NCI-H345 treated with DMSO at 0.1 percent for 48 hours (cell line): ENCODE data around the gene SLC52A1.
"Not testable (repeated sequence)": the region's sequence is repeated elsewhere in the genome, so short reads cannot be mapped to it uniquely, and the experiment has no call there.

Source experiments
- DNase-seq: peaks from one replicate; lab custom pipeline; 2025; ENCODE audit not compliant: unreplicated experiment; lab: John Stamatoyannopoulos, UW

Gene SLC52A1

DNA sequence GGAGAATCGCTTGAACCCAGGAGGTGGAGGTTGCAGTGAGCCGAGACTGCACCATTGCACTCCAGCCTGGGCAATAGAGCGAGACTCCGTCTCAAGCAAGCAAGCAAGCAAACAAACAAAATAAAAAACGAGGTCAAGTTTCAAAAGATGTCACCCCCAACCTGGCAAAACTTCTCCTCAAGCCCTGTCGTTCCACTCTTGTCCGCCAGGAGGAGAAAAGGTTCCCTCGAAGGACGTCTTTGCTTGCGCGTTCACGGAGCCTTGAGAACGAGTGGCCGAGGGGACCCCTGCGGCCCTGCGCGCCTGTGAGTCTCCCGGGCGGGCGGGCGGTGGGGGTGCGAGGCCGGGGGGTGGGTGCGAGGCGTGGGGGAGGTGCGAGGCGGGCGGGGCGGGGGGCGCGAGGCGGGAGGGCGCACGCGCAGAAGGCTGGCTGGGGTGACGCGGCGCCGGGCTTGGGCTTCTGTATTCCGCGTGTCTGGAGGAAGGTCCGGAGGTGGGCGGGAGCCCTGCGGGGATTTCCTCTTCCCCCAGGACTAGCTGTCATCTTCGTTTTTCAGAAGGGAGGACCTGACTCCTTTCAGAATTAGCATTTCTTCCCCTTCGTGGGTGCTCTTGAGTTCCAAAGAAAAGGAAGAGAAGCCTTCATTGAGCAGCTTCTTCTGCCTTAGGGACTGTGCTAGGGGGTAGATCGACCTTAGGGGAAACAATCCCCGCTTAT is 3.7 kb downstream of the SLC52A1 start:
- DNase-seq: peak; percentile 9

DNA sequence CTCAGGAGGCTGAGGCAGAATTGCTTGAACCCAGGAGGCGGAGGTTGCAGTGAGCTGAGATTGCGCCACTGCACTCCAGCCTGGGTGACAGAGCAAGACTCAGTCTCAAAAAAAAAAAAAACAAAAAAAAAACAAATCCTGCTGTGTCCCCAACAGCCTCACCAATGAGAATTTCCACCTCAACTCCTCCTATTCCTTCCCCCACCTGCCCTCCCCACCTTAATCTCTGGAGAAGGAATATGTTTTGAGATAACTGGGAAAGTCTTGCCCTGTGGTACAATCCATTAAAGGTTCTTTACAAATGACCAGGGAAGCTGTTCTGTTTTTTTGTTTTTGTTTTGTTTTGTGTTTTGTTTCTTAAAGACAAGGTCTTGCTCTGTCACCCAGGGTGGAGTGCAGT is 5.1 kb downstream of the SLC52A1 start:
- DNase-seq: not testable (repeated sequence)

DNA sequence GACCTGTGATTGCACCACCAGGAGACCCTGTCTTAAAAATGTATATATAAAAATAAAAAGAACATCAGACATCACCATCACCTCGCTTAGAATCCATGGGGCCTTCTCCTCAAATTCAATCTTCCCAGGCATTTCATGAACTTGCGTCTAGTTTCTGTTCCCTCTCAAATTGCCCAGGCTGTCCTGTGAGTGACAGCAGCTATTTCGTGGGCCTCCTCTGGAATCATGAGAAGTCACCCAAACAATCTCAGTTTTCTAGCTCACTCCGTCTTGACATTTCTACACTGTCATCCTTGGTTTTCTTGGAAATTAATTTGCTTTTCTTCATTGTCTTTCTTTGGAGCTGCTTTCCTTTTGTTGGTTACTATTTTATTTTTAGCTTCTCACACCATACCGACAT is 7.3 kb downstream of the SLC52A1 start:
- no peak for DNase-seq

DNA sequence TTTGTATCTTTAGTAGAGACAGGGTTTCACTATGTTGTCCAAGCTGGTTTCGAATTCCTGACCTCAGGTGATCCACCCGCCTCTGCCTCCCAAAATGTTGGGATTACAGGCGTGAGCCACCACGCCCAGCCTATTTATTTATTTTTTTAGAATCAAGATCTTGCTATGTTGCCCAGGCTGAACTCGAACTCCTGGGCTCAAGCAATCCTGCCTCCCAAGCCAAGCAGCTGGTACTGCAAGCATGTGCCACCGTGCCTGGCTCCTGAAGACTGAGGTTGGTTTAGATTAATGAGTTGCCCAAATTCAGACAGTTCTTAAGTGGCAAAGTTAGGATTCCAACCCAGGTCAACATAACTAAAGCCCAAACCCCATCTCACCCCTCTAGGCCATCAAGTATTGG is 7.9 kb downstream of the SLC52A1 start:
- no peak for DNase-seq

DNA sequence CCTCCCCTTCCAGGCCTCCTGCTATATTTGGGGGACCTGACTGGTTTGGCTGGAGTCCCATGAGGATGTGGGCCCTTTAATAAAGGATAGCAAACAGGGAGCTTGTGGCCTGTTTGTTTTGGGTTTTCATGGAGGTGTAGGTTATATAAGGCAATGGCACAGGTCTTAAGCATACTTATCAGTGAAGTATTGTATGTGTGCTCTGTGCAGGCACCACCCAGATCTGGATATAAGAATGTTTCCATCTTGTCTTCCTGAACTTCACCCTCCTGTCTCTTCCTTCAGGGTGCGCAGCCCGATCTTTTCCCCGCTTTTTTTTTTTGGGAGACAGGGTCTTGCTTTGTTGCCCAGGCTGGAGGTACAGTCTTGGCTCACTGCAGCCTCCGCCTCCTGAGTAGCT is 10.6 kb downstream of the SLC52A1 start:
- DNase-seq: no peak

DNA sequence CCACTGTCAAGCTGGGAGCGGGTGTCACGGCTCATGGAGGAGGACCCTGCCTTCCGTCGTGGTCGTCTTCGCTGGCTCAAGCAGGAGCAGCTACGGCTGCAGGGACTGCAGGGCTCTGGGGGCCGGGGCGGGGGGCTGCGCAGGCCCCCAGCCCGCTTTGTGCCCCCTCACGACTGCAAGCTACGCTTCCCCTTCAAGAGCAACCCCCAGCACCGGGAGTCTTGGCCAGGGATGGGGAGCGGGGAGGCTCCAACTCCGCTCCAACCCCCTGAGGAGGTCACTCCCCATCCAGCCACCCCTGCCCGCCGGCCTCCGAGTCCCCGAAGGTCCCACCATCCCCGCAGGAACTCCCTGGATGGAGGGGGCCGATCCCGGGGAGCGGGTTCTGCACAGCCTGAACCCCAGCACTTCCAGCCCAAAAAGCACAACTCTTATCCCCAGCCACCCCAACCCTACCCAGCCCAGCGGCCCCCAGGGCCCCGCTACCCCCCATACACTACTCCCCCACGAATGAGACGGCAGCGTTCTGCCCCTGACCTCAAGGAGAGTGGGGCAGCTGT is 11.6 kb downstream of the SLC52A1 start:
- no peak for DNase-seq

DNA sequence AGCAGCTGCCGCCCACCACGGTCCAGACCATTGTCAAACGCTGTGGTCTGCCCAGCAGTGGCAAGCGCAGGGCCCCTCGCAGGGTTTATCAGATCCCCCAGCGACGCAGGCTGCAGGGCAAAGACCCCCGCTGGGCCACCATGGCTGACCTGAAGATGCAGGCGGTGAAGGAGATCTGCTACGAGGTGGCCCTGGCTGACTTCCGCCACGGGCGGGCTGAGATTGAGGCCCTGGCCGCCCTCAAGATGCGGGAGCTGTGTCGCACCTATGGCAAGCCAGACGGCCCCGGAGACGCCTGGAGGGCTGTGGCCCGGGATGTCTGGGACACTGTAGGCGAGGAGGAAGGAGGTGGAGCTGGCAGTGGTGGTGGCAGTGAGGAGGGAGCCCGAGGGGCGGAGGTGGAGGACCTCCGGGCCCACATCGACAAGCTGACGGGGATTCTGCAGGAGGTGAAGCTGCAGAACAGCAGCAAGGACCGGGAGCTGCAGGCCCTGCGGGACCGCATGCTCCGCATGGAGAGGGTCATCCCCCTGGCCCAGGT is 13.0 kb downstream of the SLC52A1 start:
- no peak for DNase-seq

DNA sequence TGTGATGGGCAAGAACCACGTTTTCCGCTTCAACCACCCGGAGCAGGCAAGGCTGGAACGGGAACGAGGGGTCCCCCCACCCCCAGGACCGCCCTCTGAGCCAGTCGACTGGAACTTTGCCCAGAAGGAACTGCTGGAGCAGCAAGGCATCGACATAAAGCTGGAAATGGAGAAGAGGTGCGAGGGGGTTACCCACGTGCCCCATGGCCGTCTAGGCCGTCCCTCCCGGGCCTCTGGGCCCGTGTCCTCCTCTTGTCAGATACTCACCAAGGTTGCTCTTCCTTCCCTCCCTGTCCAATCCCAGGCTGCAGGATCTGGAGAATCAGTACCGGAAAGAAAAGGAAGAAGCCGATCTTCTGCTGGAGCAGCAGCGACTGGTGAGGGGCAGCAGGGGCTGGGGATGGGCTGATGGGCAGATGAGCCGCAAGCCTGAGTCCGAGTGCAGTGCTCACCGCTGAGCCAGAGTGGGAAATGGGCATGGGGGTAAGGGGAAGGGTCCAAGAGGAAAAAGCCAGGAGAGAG is 14.7 kb downstream of the SLC52A1 start:
- DNase-seq: no peak

DNA sequence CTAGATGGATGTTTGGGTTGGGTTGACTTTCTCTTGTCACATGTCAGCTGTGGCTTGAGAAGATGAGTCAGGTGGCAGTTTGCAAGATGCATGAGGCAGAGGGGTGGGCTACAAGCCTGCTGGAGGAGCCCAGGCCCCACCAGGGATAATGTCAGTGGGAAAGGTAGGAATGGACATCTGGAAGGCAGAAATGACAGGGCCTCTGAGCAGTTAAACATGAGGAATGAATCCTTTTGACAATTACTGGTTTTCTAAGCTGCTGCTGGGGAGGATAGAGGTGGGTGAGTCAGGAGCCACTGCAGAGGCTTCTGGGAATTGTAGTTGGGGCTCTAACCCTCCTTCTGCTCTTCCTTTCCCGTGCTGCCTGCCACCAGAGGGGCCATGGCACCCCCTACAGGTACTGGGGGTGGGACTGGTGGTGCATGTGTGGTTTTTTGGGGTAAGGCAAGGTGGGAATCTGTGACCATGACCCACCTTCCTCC is 15.7 kb downstream of the SLC52A1 start:
- DNase-seq: no peak

DNA sequence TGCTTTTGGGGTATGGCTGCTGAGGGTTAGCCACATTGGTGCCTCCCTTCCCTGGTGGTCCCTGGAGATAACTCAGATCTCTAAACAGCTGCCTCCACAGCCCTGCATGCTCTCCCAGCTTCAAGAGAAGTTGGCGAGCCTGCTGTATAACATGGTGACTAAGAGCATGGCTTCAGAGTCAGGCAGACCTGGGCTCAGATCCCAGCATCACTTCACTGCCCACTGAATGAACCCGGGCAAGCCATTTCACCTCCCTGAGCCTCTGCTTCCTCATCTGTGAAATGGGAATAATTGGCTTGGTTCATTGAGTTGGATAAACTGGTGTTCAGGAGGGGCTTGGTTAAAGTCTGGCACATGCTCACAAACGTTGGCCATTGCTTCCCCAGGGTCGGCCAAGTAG is 20.9 kb downstream of the SLC52A1 start:
- no peak for DNase-seq

DNA sequence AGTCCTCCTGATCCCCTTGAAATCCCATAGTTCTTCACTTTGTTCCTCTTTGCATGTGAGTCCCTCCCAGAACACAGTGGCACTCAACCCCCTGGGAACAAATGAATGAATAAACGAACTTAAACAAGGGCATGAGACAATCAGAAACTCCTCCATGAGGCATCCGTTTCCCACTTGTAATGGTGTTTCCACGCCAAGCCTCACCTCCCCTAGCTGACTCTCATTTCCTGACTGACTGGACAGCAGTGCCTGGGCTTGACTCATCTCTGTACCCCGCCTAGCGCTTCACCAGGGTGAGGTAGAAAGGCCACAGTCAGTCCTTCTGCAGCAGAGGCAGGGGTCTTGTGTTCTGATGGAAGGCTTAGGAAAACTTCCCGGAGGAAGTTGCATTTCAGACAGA is 23.3 kb downstream of the SLC52A1 start:
- no peak for DNase-seq

DNA sequence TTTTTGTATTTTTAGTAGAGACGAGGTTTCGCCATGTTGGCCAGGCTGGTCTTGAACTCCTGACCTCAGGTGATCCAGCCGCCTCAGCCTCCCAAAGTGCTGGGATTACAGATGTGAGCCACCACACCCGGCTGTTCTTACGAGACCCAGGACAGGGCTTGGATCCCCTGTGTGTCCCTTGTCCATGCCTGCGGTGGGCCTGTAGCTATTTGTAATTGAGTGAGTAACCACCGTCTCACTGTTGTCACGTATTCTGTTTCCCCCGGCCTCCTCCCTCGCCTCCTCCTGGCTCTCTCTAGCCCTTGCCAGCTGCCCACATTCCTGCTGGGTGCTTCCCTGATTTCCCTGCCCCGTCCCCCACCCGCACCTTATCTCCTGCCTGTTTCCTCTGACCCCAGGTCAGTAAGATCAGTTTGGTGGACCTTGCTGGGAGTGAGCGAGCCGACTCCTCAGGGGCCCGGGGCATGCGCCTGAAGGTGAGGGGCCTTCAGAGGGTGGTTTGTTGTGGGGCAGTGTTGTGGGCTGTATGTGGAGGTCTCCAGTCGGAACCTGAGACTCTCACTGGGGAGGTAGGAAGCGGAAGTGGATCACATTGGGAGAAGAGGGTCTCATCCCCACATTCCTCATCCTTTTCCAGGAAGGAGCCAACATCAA is 31.9 kb downstream of the SLC52A1 start:
- DNase-seq: no peak

DNA sequence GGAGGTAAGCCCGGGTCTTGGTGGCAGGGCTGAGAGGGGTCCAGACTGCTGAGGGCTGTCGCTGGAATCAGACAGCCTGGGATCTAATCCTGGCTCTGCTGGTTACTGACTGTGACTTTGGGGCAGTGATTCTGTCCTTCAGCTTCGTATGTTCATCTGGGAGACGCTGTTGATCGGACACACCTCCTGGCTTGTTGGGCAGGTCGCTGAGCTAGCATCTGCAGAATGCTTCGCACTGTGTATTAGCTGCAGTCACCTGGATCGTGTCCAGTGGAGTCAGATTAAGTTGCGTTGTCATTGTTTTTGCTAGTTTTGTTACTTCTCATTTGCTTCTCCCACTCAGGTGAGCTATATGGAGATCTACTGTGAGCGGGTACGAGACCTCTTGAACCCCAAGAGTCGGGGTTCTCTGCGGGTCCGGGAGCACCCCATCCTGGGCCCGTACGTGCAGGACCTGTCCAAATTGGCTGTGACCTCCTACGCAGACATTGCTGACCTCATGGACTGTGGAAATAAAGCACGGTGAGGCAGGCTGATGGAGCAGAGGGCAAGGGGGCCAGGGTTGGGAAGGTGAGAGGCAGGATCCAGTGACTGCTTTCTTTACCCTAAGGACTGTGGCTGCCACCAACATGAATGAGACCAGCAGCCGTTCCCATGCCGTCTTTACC is 33.0 kb downstream of the SLC52A1 start:
- DNase-seq: no peak

DNA sequence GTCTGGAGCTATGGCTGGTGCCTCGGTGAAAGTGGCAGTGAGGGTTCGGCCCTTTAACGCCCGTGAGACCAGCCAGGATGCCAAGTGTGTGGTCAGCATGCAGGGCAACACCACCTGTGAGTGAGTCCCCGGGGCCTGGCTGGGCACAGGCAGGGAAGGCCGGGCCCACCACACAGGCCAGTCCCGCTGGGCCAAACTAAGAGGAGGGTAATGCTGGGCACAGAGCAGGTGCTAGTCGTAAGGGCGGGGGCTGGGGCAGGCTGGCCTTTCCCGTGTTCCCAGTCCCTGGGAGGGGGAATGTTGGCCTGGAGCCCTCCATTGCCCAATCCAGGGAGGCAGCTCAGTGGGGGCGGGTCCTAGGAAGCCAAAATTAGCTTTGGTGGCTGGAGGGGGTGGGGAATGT is 35.0 kb downstream of the SLC52A1 start:
- no peak for DNase-seq

DNA sequence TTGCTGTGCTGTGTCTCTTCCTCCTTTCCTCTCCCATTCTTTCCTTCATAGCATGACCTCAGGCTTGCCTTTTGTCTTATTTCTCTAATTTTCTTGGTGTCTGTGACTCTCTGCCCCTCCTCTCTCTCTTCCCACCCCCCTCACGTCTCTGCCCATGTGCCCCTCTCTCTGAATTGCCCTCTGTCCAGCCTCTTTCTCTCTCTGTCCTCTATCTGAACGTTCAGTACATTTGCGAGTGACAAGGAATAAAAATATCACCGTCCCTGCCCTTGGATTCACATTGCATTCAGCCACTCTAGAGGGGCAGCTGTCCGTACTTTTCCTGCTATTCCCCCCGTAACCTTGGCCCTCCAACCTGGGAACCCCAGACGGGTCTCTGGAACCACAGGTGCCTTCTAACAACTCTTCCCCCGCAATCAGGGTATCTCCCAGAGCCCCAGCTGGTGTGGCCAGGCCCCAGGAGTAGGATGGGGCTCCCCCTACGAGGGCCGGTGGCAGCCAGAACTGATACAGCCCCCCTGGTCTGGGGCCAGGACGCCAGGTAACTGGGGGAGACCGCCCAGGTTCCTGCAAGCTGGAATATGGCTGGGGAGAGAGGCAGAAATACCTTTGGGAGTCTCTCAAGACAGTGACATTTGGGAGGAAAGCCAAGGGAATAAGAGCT is 35.7 kb downstream of the SLC52A1 start:
- no peak for DNase-seq

DNA sequence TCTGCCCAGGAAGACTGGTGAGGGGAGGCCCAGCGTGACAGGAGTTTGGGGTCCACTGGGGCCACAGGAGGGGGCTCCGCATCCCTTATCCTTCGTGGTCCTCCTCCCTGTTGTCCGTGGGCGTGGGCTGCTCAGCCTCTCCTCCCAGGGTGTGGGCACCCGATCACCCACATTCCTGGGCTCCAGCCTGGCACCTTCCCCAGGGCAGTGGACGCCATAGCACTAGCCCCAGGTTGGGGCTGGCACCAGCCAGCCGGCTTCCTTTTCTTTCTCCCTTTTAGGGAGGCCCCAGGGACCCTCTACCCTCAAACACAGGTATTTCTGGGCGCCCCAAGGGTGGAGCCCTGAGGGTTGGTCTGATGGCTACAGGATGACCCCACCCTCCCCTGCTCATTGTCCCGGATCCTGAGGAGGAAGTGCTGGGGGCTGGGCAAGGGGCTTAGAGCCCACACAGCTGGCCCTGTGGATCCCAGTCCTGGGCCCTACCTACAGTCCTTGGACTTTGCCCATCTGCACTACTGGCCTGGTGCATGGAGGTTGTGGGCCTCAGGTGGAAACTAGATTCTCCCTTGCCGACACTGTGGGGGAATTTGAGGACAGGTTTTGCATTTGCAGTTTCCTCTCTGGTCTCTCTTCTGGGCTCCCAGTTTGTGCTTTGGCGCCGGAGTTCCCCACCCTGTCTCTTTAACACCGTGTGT is 36.3 kb downstream of the SLC52A1 start:
- no peak for DNase-seq

DNA sequence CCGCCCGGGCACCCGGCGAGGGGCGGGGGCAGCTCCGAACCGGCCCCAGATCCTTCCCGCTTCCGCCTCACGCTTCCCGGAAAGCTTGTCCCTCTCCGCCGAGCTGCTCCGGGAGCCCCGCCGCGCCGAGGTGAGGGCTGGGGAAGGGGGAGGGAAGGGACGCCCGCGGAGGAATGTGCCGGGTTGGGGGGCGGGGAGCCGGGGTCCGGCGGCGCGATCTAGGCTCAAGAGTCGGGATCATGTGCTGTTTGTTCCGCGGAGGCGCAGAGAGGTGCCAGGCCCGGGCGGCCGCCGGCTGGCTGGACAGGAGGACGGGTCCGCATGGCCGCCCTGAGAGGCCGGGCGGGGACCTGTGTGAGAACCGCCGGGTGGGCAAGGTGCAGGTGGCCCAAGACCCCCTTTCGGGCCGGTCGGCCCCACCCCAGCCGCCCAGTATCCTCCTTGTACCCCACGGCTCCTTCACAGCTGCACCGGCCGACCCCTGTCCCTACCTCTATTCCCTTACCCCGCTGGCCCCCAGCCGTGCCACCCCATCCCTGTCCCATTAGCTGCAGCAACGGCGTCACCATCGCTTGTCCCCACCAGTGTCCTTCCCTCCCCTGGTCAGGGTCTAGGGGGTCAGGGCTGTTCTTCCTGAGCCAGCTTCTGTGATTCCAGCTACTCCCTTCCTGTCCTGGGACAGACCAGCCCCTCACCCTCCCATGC is 37.0 kb downstream of the SLC52A1 start:
- no peak for DNase-seq

DNA sequence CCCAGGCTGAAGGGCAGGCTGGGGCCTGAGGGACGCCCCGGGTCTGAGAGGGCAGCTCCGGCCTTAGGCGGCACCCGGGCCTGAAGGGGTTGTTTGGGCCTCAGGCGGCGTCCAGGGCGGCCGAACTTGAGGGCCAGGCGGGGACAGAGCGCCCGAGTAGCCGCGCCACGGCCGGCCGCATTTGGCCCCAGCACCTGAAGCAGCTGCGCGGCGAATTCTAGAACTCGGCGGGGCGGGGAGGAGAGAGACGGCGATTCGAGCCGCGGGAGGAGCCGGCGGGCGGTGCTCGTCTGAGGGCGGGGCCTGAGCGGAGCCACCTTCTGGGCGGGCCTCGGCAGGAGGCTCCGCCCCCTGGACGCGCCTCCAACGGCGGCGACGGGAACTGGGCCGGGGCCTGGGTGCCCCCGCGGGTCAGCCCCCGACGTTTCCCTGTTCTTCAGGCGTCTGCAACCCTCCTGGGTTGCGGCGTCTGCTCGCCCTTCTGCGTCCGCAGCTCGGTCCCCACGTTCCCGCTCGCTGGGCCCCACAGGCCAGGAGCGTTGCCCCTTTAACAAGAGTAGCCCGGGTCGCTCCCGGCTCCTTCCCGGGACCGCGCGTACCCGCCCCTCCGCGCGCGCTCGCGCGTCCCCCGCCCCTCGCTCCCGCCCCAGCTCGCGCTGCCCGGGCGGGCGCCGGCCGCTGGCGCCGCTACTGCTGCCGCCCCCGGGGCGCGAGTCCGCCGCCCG is 37.8 kb downstream of the SLC52A1 start, which contains the start of the genes INCA1 and KIF1C:
Gene INCA1, minus strand, starts transcription at position 221 of the 725 bp plus-strand sequence. CDS start 3,085 bp downstream, outside the sequence.
Gene KIF1C, plus strand, starts transcription at position 649 of the 725 bp plus-strand sequence. CDS start 2,297 bp downstream, outside the sequence.
- peak; percentile 60 for DNase-seq
